HG03159 (cell line): Measurements from ENCODE around the gene R3HCC1L.
"Not testable (repeated sequence)": the region's sequence is repeated elsewhere in the genome, so short reads cannot be mapped to it uniquely, and the experiment has no call there.

Experiments used
- ATAC-seq: cut with Tn5 transposase; IDR thresholded peaks from one replicate; pipeline ENCODE4 v1.9.1; 2021; ENCODE audit warnings: mild to moderate bottlenecking, moderate library complexity; ENCODE audit not compliant: unreplicated experiment

The R3HCC1L gene

GRCh38 chr10:98170249-98171117, 36.0 kb downstream of the R3HCC1L start:
- no peak for ATAC-seq

GRCh38 chr10:98172073-98172472, 37.6 kb downstream of the R3HCC1L start:
- no peak for ATAC-seq

- no peak for ATAC-seq
Observed at GRCh38 chr10:98172495-98172894, 38.0 kb downstream of the R3HCC1L start.

- ATAC-seq = no peak
Observed at GRCh38 chr10:98173260-98173659, 38.8 kb downstream of the R3HCC1L start.

- not testable (repeated sequence) for ATAC-seq
Observed at GRCh38 chr10:98182351-98182915, 48.0 kb downstream of the R3HCC1L start.

GRCh38 chr10:98186681-98187080, 52.2 kb downstream of the R3HCC1L start:
- ATAC-seq = no peak

- not testable (repeated sequence) for ATAC-seq
Observed at GRCh38 chr10:98190773-98191172, 56.3 kb downstream of the R3HCC1L start.

- ATAC-seq = no peak
Observed at GRCh38 chr10:98193037-98193436, 58.6 kb downstream of the R3HCC1L start.

GRCh38 chr10:98194633-98195032, 60.2 kb downstream of the R3HCC1L start:
- no peak for ATAC-seq

GRCh38 chr10:98195120-98195519, 60.7 kb downstream of the R3HCC1L start:
- peak; percentile 54 for ATAC-seq

GRCh38 chr10:98196985-98197384, 62.5 kb downstream of the R3HCC1L start:
- ATAC-seq = no peak

GRCh38 chr10:98201760-98202159, 67.3 kb downstream of the R3HCC1L start:
- ATAC-seq = no peak

- no peak for ATAC-seq
Observed at GRCh38 chr10:98202378-98202777, 67.9 kb downstream of the R3HCC1L start.

- ATAC-seq = no peak
Observed at GRCh38 chr10:98205351-98205750, 70.9 kb downstream of the R3HCC1L start.

GRCh38 chr10:98208925-98209324, 74.5 kb downstream of the R3HCC1L start:
- ATAC-seq = no peak

GRCh38 chr10:98209441-98209840, 75.0 kb downstream of the R3HCC1L start:
- no peak for ATAC-seq

GRCh38 chr10:98212196-98212595, 77.7 kb downstream of the R3HCC1L start:
- ATAC-seq = no peak

- no peak for ATAC-seq
Observed at GRCh38 chr10:98213740-98214139, 79.3 kb downstream of the R3HCC1L start.

GRCh38 chr10:98215373-98215772, 80.9 kb downstream of the R3HCC1L start:
- ATAC-seq = no peak

- no peak for ATAC-seq
Observed at GRCh38 chr10:98217801-98218200, 83.3 kb downstream of the R3HCC1L start.

- ATAC-seq = no peak
Observed at GRCh38 chr10:98223874-98224273, 89.4 kb downstream of the R3HCC1L start.

- no peak for ATAC-seq
Observed at GRCh38 chr10:98224509-98224908, 90.1 kb downstream of the R3HCC1L start.
